Stimulated activated naive CD4-positive, alpha-beta T cell (primary cell): Measurements from ENCODE around the gene TECPR1.

ENCODE experiments used
- DNase-seq, 6 experiments: peaks; one replicate each; lab custom pipeline; 2025; lab: John Stamatoyannopoulos, UW

The TECPR1 gene

GRCh38 chr7:98251601-98252424 is at the start of gene TECPR1:
Gene TECPR1, minus strand, starts transcription at chr7:98252232. Its CDS starts 6,086 bp downstream, at chr7:98246146.
- peak; percentile 72 to 96 (median 87) for DNase-seq

- no peak for DNase-seq
These were observed 48.8 kb upstream of the TECPR1 start for GRCh38 chr7:98300595-98301372.

GRCh38 chr7:98297626-98298286 is 45.7 kb upstream of the TECPR1 start:
- no peak for DNase-seq

GRCh38 chr7:98296833-98297232 is 44.8 kb upstream of the TECPR1 start:
- no peak for DNase-seq

- DNase-seq, result no peak
These were observed 43.6 kb upstream of the TECPR1 start for GRCh38 chr7:98295467-98296192.

GRCh38 chr7:98294798-98295382 is 42.9 kb upstream of the TECPR1 start:
- peak in 1 of 6 experiments; percentile 28 for DNase-seq

- DNase-seq, result no peak
These were observed 42.3 kb upstream of the TECPR1 start for GRCh38 chr7:98294326-98294725.

- DNase-seq, result no peak
These were observed 41.7 kb upstream of the TECPR1 start for GRCh38 chr7:98293746-98294145.

GRCh38 chr7:98293265-98293664 is 41.2 kb upstream of the TECPR1 start:
- DNase-seq, result no peak

GRCh38 chr7:98291717-98292116 is 39.7 kb upstream of the TECPR1 start:
- DNase-seq, result no peak

- DNase-seq, result no peak
These were observed 37.4 kb upstream of the TECPR1 start for GRCh38 chr7:98289333-98289875.

GRCh38 chr7:98288064-98288823 is 36.2 kb upstream of the TECPR1 start:
- no peak for DNase-seq

- no peak for DNase-seq
These were observed 35.5 kb upstream of the TECPR1 start for GRCh38 chr7:98287486-98287959.

GRCh38 chr7:98286701-98287485 is 34.9 kb upstream of the TECPR1 start:
- DNase-seq, result no peak

GRCh38 chr7:98286093-98286539 is 34.1 kb upstream of the TECPR1 start:
- no peak for DNase-seq

GRCh38 chr7:98285157-98286092 is 33.4 kb upstream of the TECPR1 start:
- DNase-seq, result peak in 1 of 6 experiments; percentile 4

GRCh38 chr7:98284335-98285036 is 32.5 kb upstream of the TECPR1 start:
- DNase-seq, result no peak

- no peak for DNase-seq
These were observed 31.8 kb upstream of the TECPR1 start for GRCh38 chr7:98283887-98284222.
